Activated T-cell treated with anti-CD3 and anti-CD28 coated beads, Interleukin-2, amount 50 U/mL, for 1 hour (primary cell): ENCODE results near the gene PTGIS.

ENCODE experiments used
- DNase-seq: peaks from one replicate; pipeline ENCODE4 v3.0.0-alpha.2; 2020

Gene PTGIS

GRCh38 chr20:49461894-49462620 lies 105.9 kb downstream of the PTGIS start:
- no peak for DNase-seq

- no peak for DNase-seq
Observed at GRCh38 chr20:49460916-49461315, 107.0 kb downstream of the PTGIS start.

- DNase-seq = no peak
Observed at GRCh38 chr20:49460131-49460530, 107.8 kb downstream of the PTGIS start.

GRCh38 chr20:49459684-49460083 lies 108.3 kb downstream of the PTGIS start:
- DNase-seq = no peak

- DNase-seq = no peak
Observed at GRCh38 chr20:49457444-49457843, 110.5 kb downstream of the PTGIS start.

GRCh38 chr20:49456646-49457045 lies 111.3 kb downstream of the PTGIS start:
- no peak for DNase-seq

GRCh38 chr20:49455691-49456090 lies 112.2 kb downstream of the PTGIS start:
- DNase-seq = no peak
